Thyroid gland (tissue), 4 donors: ENCODE results near the gene SIRPA. TPM values are rescaled to one million over a fixed set of nuclear protein-coding genes. Genes with fewer than 3 reads are reported as not detected.

Experiments
- DNase-seq, 2 donors: peaks; one replicate each; pipeline ENCODE4 v3.0.0-alpha.2; 2019
- H3K27ac ChIP-seq, 3 donors: fragments of 200-600 bp; sonication (generic); 1 replicate in 2 of 3; 2 replicates in 1 of 3; pipeline ENCODE4 v1.5.1; 2016 to 2019; ENCODE audit warnings: mild to moderate bottlenecking in 1 of 3, moderate library complexity in 1 of 3
- H3K27me3 ChIP-seq: fragments of 200-600 bp; sonication (generic); one replicate; pipeline ENCODE4 v1.5.1; 2019
- H3K36me3 ChIP-seq, 2 donors: fragments of 200-600 bp; sonication (generic); one replicate each; pipeline ENCODE4 v1.5.1; 2016 to 2019
- H3K4me1 ChIP-seq, 2 donors: fragments of 200-600 bp; sonication (generic); one replicate each; pipeline ENCODE4 v1.5.1; 2017 to 2019
- H3K4me3 ChIP-seq, 3 donors: fragments of 200-600 bp; sonication (generic); replicated peaks in 1 of 3; 1 replicate in 2 of 3; 2 replicates in 1 of 3; pipeline ENCODE4 v1.5.1; 2016; ENCODE audit warnings: mild to moderate bottlenecking in 1 of 3
- H3K9me3 ChIP-seq: fragments of 200-600 bp; sonication (generic); one replicate; pipeline ENCODE4 v1.5.1; 2017
- CTCF ChIP-seq, 6 experiments: fragments of 200-600 bp in 3 of 6; fragments of 450-650 bp in 3 of 6; sonication (generic) in 3 of 6; IDR thresholded peaks; one replicate each; pipeline ENCODE4 v1.5.1; 2016 to 2019; ENCODE audit warnings: antibody characterized with exemption in 6 of 6, mild to moderate bottlenecking in 2 of 6, inconsistent platforms in 1 of 6, moderate library complexity in 1 of 6
- POLR2A ChIP-seq, 2 donors: fragments of 450-650 bp; IDR thresholded peaks; one replicate each; pipeline ENCODE4 v1.6.1; 2017; ENCODE audit warnings: antibody characterized with exemption in 2 of 2, mild to moderate bottlenecking in 2 of 2, moderate library complexity in 1 of 2
- WGBS, 2 donors: methylation state at CpG; one replicate each; pipeline ENCODE4 v1.1.5; 2017; 5-methylcytosine and 5-hydroxymethylcytosine counted together
- intact Hi-C: fragments of 100-400 bp; cut with DNase I; formaldehyde crosslinking; loops from one replicate; pipeline ENCODE4 v1.15.1; 2023
- total RNA-seq, 4 donors: library from RNA; depleted of rRNA; stranded (reverse); fragments of >200 nt; gene quantifications; one replicate each; pipeline ENCODE4 v1.2.3, GENCODE V29; 2016

The SIRPA gene
- total RNA-seq, 4 donors from 2014 or later: 14.1 to 35.1 (median 25.4) TPM

- H3K4me3 ChIP-seq: no peak overlapping the region
- intact Hi-C loops: no loop called here
- 31 to 40% methylated on average over 1 of the region's 1 CpG for WGBS, 2 donors
Observed at GRCh38 chr20:1855690-1856089, 39.5 kb upstream of the SIRPA start.

GRCh38 chr20:1856424-1856823 is 38.8 kb upstream of the SIRPA start:
- no peaks in the 10 kb centered on the region for H3K36me3 ChIP-seq
- no peak for TF ChIP-seq CTCF (IDR thresholded peaks at IDR 0.05)
- no peak for TF ChIP-seq POLR2A (IDR thresholded peaks at IDR 0.05)
- no peaks in the 10 kb centered on the region for H3K27me3 ChIP-seq
- H3K9me3 ChIP-seq: no peaks in the 10 kb centered on the region
- intact Hi-C loops: no loop called here
- H3K4me1 ChIP-seq: no peaks in the 10 kb centered on the region
- DNase-seq: no peak
- no peak overlapping the region for H3K27ac ChIP-seq
- no peak overlapping the region for H3K4me3 ChIP-seq
- WGBS, 2 donors: 86 to 90% methylated on average over 1 of the region's 1 CpG

More at GRCh38 chr20:1855690-1856089, 39.5 kb upstream of the SIRPA start:
- Histone ChIP-seq H3K9me3 (no peaks in the 10 kb centered on the region), H3K27me3 (no peaks in the 10 kb centered on the region), H3K36me3 (no peaks in the 10 kb centered on the region), H3K27ac (no peak overlapping the region), H3K4me1 (no peaks in the 10 kb centered on the region)
- TF ChIP-seq CTCF (IDR thresholded peaks at IDR 0.05) (no peak), POLR2A (IDR thresholded peaks at IDR 0.05) (no peak)
- no peak for DNase-seq

- H3K36me3 ChIP-seq: no peaks in the 10 kb centered on the region
- 47 to 61% methylated on average over 4 of the region's 4 CpGs for WGBS, 2 donors
- no peaks in the 10 kb centered on the region for H3K4me1 ChIP-seq
- intact Hi-C loops: no loop called here
- H3K27me3 ChIP-seq: no peaks in the 10 kb centered on the region
- H3K9me3 ChIP-seq: no peaks in the 10 kb centered on the region
- no peak for DNase-seq
- TF ChIP-seq POLR2A (IDR thresholded peaks at IDR 0.05): no peak
- no peak for TF ChIP-seq CTCF (IDR thresholded peaks at IDR 0.05)
- no peak overlapping the region for H3K4me3 ChIP-seq
- H3K27ac ChIP-seq: no peak overlapping the region
Observed at GRCh38 chr20:1857466-1857865, 37.7 kb upstream of the SIRPA start.

- 72 to 87% methylated on average over 5 of the region's 5 CpGs for WGBS, 2 donors
- no peaks in the 10 kb centered on the region for H3K4me1 ChIP-seq
- no peaks in the 10 kb centered on the region for H3K9me3 ChIP-seq
- H3K36me3 ChIP-seq: no peaks in the 10 kb centered on the region
- no peaks in the 10 kb centered on the region for H3K27me3 ChIP-seq
- intact Hi-C loops: no loop called here
- no peak for TF ChIP-seq POLR2A (IDR thresholded peaks at IDR 0.05)
- no peak for TF ChIP-seq CTCF (IDR thresholded peaks at IDR 0.05)
- H3K4me3 ChIP-seq: no peak overlapping the region
- no peak for DNase-seq
- no peak overlapping the region for H3K27ac ChIP-seq
Observed at GRCh38 chr20:1858871-1859270, 36.3 kb upstream of the SIRPA start.

- Histone ChIP-seq H3K27me3 (no peaks in the 10 kb centered on the region), H3K4me3 (no peak overlapping the region), H3K27ac (no peak overlapping the region)
Observed at GRCh38 chr20:1860446-1860845, 34.8 kb upstream of the SIRPA start.

More at GRCh38 chr20:1860446-1860845, 34.8 kb upstream of the SIRPA start:
- no peaks in the 10 kb centered on the region for H3K9me3 ChIP-seq
- TF ChIP-seq POLR2A (IDR thresholded peaks at IDR 0.05): no peak
- no peak for TF ChIP-seq CTCF (IDR thresholded peaks at IDR 0.05)
- H3K4me1 ChIP-seq: no peaks in the 10 kb centered on the region
- H3K36me3 ChIP-seq: no peaks in the 10 kb centered on the region
- 61 to 69% methylated on average over 4 of the region's 4 CpGs for WGBS, 2 donors
- no peak for DNase-seq
- intact Hi-C loops: no loop called here
